ENCODE measurements around the gene SKI.

SKI gene

GRCh38 chr1:2210786-2211185 lies 17.3 kb upstream of the SKI start:
- DNase-seq: no peak

GRCh38 chr1:2212274-2212531 lies 15.9 kb upstream of the SKI start:
- no peak for DNase-seq

GRCh38 chr1:2212532-2213491 lies 15.3 kb upstream of the SKI start:
- peak; percentile 82 for DNase-seq

GRCh38 chr1:2213576-2214505 lies 14.3 kb upstream of the SKI start:
- no peak for DNase-seq

- no peak for DNase-seq
Observed at GRCh38 chr1:2214541-2215241, 13.4 kb upstream of the SKI start.

- no peak for DNase-seq
Observed at GRCh38 chr1:2215329-2215728, 12.8 kb upstream of the SKI start.

GRCh38 chr1:2215909-2216766 lies 12.0 kb upstream of the SKI start:
- no peak for DNase-seq

- no peak for DNase-seq
Observed at GRCh38 chr1:2216767-2217058, 11.4 kb upstream of the SKI start.

GRCh38 chr1:2221271-2221670 lies 6.8 kb upstream of the SKI start:
- no peak for DNase-seq

- no peak for DNase-seq
Observed at GRCh38 chr1:2224170-2224584, 3.9 kb upstream of the SKI start.

GRCh38 chr1:2224631-2225428 lies 3.3 kb upstream of the SKI start:
- DNase-seq: no peak

GRCh38 chr1:2226525-2227345 lies 1.4 kb upstream of the SKI start:
- DNase-seq: no peak

GRCh38 chr1:2227346-2228156 lies 568 bp upstream of the SKI start:
- DNase-seq: peak; percentile 97

GRCh38 chr1:2228694-2229036 lies 546 bp downstream of the SKI start:
- peak; percentile 43 for DNase-seq

- DNase-seq: peak; percentile 78
Observed at GRCh38 chr1:2229037-2229864, 1.1 kb downstream of the SKI start.

- DNase-seq: no peak
Observed at GRCh38 chr1:2229911-2230731, 2.0 kb downstream of the SKI start.

- peak; percentile 56 for DNase-seq
Observed at GRCh38 chr1:2230781-2231531, 2.8 kb downstream of the SKI start.

All from hematopoietic multipotent progenitor cell treated with erythropoietin and hydrocortisone succinate and interleukin-3 and kit ligand, for 6 days (in vitro differentiated cells).